Esophagus squamous epithelium (tissue), 4 donors: Measurements from ENCODE around the gene SCGB2B2.
"Not testable (repeated sequence)": the region's sequence is repeated elsewhere in the genome, so short reads cannot be mapped to it uniquely, and the experiment has no call there.

Experiments
- POLR2A ChIP-seq, 4 donors: fragments of 450-650 bp; IDR thresholded peaks; one replicate each; pipeline ENCODE4 v1.6.1; 2017; ENCODE audit warnings: antibody characterized with exemption in 4 of 4, mild to moderate bottlenecking in 4 of 4, moderate library complexity in 3 of 4
- TF ChIP-seq, protein P1 (sequence below), 6 experiments: fragments of 450-650 bp in 4 of 6; fragments of 200-600 bp in 2 of 6; sonication (generic) in 2 of 6; IDR thresholded peaks; one replicate each; pipeline ENCODE4 v1.5.1; 2016 to 2019; ENCODE audit warnings: antibody characterized with exemption in 6 of 6, mild to moderate bottlenecking in 4 of 6, moderate library complexity in 4 of 6

DNA sequence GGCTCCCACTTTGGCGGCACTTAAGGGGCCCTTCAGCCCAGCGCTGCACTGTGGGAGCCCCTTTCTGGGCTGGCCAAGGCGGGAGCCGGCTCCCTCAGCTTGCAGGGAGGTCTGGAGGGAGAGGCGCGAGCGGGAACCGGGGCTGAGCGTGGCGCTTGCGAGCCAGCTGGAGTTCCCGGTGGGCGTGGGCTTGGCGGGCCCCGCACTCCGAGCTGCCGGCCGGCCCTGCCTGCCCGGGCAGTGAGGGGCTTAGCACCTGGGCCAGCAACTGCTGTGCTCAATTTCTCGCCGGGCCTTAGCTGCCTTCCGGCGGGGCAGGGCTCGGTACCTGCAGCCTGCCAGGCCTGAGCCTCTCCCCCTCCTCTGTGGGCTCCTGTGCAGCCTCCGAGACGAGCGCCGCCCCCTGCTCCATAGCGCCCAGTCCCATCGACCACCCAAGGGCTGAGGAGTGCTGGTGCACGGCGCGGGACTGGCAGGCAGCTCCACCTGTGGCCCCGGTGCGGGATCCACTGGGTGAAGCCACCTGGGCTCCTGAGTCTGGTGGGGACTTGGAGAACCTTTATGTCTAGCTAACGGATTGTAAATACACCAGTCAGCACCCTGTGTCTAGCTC, 8.8 kb downstream of the SCGB2B2 start:
- TF ChIP-seq, protein P1, sequence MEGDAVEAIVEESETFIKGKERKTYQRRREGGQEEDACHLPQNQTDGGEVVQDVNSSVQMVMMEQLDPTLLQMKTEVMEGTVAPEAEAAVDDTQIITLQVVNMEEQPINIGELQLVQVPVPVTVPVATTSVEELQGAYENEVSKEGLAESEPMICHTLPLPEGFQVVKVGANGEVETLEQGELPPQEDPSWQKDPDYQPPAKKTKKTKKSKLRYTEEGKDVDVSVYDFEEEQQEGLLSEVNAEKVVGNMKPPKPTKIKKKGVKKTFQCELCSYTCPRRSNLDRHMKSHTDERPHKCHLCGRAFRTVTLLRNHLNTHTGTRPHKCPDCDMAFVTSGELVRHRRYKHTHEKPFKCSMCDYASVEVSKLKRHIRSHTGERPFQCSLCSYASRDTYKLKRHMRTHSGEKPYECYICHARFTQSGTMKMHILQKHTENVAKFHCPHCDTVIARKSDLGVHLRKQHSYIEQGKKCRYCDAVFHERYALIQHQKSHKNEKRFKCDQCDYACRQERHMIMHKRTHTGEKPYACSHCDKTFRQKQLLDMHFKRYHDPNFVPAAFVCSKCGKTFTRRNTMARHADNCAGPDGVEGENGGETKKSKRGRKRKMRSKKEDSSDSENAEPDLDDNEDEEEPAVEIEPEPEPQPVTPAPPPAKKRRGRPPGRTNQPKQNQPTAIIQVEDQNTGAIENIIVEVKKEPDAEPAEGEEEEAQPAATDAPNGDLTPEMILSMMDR (IDR thresholded peaks at IDR 0.05), result not testable (repeated sequence)
- not testable (repeated sequence) for TF ChIP-seq POLR2A (IDR thresholded peaks at IDR 0.05)
